Activated T-cell treated with anti-CD3 and anti-CD28 coated beads, Interleukin-2, amount 50 U/mL, for 72 hours (primary cell): Measurements from ENCODE around the gene IL16. TPM values are rescaled to one million over a fixed set of nuclear protein-coding genes. Genes with fewer than 3 reads are reported as not detected.

Source experiments
- ATAC-seq, 2 donors: fragments of 150-1000 bp; cut with Tn5 transposase; replicated peaks in 1 of 2; 2 replicates each; pipeline ENCODE4 v1.10.0; 2021; ENCODE audit warnings: moderate library complexity in 2 of 2, mild to moderate bottlenecking in 1 of 2
- DNase-seq, 2 donors: peaks; one replicate each; pipeline ENCODE4 v3.0.0; 2021 to 2022; ENCODE audit warnings: mixed read lengths in 1 of 2
- H3K27ac Mint-ChIP-seq: one replicate; pipeline ENCODE4 v1.8.0; 2022; ENCODE audit warnings: mild to moderate bottlenecking, moderate library complexity, mixed read lengths
- H3K27me3 Mint-ChIP-seq: one replicate; pipeline ENCODE4 v1.8.0; 2022; ENCODE audit warnings: low read depth, mixed read lengths
- H3K36me3 Mint-ChIP-seq, 2 donors: one replicate each; pipeline ENCODE4 v1.8.0; 2022; ENCODE audit warnings: mixed read lengths in 2 of 2, mild to moderate bottlenecking in 1 of 2; ENCODE audit not compliant: insufficient read depth in 2 of 2
- H3K4me1 Mint-ChIP-seq: one replicate; pipeline ENCODE4 v1.8.0; 2022; ENCODE audit warnings: low read depth, mixed read lengths
- H3K4me3 Mint-ChIP-seq, 2 donors: one replicate each; pipeline ENCODE4 v1.8.0; 2022; ENCODE audit warnings: mild to moderate bottlenecking in 2 of 2, mixed read lengths in 2 of 2, moderate library complexity in 2 of 2
- H3K9me3 Mint-ChIP-seq, 2 donors: one replicate each; pipeline ENCODE4 v1.8.0; 2022; ENCODE audit warnings: mixed read lengths in 2 of 2
- total RNA-seq, 2 donors: library from RNA; stranded (reverse); gene quantifications; one replicate each; pipeline ENCODE4 v1.2.3, GENCODE V29; 2022

The IL16 gene
- total RNA-seq, 2 donors from 2014 or later, result 50.9 to 63.2 TPM

DNA sequence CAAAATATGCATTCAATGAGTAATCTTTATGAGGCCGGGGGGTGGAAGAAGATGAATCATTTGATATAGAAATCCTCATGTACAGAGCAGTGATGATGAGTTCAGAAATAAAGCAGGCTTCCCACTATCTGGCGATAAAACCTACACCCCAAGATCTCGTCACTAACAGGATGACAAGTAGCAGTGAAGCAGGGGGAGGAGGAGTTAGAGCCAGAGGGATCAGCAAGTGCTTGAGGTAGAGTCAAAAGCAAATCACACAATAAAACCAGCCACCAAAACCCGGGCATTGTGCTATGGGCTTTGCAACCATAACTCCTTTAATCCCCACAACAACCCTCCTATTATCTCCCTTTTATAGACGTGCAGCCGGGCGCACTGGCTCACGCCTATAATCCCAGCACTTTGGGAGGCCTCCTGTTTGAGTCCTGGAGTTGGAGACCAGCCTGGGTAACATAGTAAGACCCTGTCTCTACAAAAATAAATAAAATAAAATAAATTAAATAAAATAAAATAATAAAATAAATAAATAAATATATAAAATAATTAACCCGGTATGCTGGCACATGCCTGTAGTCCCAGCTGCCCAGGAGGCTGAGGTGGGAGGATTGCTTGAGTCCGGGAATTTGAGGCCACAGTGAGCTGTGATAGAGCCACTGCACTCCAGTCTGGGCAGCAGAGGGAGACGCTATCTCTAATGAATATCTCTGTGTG lies 74.3 kb downstream of the IL16 start:
- no peak for DNase-seq

DNA sequence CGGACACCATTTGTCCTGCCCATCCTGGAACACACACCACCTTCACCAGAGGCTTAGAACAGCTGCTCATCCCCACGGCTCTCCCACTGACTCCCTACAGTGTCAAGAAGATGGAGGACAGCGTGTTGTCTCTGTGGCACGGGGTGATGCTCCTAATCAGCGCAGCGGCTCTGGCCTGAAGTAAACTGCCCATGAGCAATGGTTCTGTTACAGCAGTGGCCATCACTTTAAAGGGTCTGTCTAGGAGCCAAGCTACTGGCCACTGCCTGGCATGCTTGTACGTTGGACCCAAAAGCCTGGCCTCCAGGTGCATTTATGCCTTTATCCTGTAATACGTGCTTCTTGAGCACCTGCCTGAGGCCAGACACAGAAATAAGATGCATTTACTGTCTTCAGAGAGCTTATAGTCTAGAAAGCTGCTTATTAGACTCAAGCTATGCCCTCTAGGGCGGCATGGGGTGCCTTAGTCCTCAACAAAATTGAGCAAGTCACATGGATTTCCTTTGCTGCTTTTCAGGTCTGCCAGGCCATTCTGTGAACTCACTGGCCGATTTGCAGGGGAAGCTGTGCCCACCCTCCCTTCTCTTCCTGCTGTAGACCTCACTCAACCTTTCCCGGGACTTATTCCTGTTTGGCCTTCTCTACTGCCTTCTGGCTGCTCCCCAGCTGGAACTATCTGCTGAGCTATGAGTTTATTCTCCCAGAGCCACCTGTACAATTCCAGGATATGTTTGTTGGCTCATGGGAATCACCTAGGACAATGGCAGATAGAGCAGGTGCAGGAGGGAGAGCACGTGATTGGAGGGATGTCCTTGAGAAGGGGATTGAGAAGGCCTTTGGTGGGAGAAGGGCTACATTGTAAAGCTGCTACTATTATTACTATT lies 75.3 kb downstream of the IL16 start:
- Mint-ChIP-seq H3K4me1 (peaks cover 48% of the 10 kb centered on the region), H3K36me3 (peaks cover 6 to 7% of the 10 kb centered on the region in 2 donors), H3K27ac (no peak overlapping the region), H3K27me3 (no peaks in the 10 kb centered on the region), H3K4me3 (no peak overlapping the region), H3K9me3 (peaks cover 1 to 3% of the 10 kb centered on the region in 2 donors)
- ATAC-seq (no peak), DNase-seq (no peak)

More for the DNA sequence above, 74.3 kb downstream of the IL16 start:
- Mint-ChIP-seq H3K27me3 (no peaks in the 10 kb centered on the region), H3K36me3 (peaks cover 0 to 2% of the 10 kb centered on the region in 2 donors), H3K4me1 (peaks cover 53% of the 10 kb centered on the region), H3K27ac (no peak overlapping the region), H3K4me3 (no peak overlapping the region), H3K9me3 (no peaks in the 10 kb centered on the region)
- peak in 1 of 2 donors; percentile 10 for ATAC-seq

DNA sequence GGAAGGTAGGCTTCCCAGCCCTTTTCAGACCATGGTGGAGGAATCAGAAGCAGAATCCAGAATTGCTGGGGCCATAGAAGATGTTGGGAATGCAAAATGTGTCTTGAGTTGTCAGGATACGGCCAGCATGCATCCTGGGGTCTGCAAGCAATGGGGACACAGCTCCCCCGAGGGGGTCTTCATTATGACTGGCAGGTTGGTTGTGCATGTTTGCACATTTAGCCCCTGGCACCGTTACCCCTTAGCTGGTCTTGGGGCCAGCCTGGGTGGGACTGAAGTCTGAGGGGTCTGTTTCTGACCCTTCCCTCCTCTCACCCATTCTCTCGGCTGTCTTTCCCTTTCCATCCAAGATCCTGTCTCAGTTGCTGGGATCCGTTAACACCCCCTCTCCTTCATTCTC lies 76.5 kb downstream of the IL16 start:
- H3K4me3 Mint-ChIP-seq, result no peak overlapping the region
- peaks cover 46% of the 10 kb centered on the region for H3K4me1 Mint-ChIP-seq
- DNase-seq, result no peak
- H3K27me3 Mint-ChIP-seq, result no peaks in the 10 kb centered on the region
- peaks cover 13 to 14% of the 10 kb centered on the region in 2 donors for H3K36me3 Mint-ChIP-seq
- no peak overlapping the region for H3K27ac Mint-ChIP-seq
- no peak for ATAC-seq
- peaks cover 4 to 6% of the 10 kb centered on the region in 2 donors for H3K9me3 Mint-ChIP-seq

DNA sequence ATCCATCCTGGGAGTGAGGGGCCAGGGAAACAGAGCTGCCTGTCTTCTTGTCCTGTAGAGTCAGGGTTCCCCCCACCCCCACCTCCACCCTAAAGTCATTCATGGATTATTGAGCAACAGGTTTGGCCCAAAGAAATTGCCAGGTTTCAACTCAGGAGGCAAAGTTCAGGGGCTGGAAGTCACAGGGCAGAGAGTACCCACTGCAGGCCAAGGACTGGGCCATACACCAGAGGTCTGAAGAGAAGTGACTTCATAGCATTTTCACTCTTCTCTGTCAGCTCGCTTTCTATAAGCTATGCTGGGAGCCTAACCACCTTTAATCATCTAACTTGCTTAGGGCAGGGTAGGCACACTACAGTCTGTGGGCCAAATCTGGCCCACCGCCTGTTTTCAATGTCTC lies 77.2 kb downstream of the IL16 start:
- Mint-ChIP-seq H3K4me1 (peaks cover 42% of the 10 kb centered on the region), H3K4me3 (no peak overlapping the region), H3K27ac (no peak overlapping the region), H3K36me3 (peaks cover 13 to 18% of the 10 kb centered on the region in 2 donors), H3K27me3 (no peaks in the 10 kb centered on the region), H3K9me3 (peaks cover 5 to 6% of the 10 kb centered on the region in 2 donors)
- ATAC-seq, result no peak
- no peak for DNase-seq

DNA sequence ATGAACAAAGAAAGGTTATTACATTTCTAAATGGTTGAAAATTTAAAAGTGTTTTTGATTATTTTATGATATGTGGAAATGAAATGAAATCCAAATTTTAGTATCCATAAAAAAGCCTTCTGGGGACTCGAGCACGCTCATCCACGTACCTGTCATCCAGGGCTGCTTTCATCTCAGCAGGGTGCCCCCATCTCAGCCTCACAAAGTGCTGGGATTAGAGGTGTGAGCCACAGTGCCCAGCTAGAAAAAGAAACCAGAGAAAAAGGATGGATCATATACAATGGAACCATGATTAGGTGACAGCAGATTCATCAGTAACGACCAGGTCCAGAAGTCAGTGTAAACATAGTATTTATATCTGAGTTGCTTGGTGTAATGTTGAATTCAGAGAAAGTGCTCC lies 77.6 kb downstream of the IL16 start:
- H3K27ac Mint-ChIP-seq, result no peak overlapping the region
- peaks cover 6 to 7% of the 10 kb centered on the region in 2 donors for H3K9me3 Mint-ChIP-seq
- H3K4me3 Mint-ChIP-seq, result no peak overlapping the region
- no peak for ATAC-seq
- H3K4me1 Mint-ChIP-seq, result peaks cover 38% of the 10 kb centered on the region
- H3K27me3 Mint-ChIP-seq, result no peaks in the 10 kb centered on the region
- peaks cover 13 to 18% of the 10 kb centered on the region in 2 donors for H3K36me3 Mint-ChIP-seq
- no peak for DNase-seq

DNA sequence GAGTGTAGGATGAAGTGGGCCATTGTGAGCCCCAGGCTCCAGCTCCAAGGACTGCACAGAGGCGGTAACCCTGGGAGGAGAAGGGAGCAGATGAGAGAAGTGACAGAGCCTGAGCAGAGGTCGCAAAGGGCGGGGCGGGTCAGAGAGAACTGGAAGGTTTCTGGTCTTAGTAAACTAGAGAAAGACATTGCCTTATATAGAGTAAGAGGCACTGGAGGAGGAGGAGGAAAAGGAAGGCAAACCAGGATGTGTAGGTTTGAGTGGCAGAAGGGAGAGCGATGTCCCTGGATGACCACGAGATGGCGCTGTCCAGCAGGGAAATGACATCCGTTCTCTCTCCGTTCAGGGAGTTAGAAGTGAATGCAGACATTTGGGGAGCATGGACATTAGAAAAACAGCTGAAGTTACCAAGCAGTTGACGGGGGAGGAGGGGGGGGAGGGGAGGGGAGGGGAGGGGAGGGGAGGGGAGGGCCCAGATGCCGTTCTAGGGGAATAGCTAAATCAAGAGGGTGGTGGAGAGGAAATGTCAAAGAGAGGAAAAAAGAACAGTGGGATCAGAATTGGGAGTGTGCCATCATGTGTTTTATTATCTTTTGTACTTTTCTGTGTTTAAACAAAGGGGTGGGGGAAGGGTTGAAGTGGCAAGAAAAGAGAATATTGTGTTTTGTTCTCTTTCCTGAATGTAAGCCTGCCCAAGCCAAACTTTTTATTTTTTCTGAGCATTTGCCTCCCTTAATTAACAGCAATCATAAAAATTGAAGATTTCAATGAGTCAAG lies 78.4 kb downstream of the IL16 start:
- H3K4me1 Mint-ChIP-seq, result peaks cover 40% of the 10 kb centered on the region
- ATAC-seq (peak; percentile 81 to 92), DNase-seq (peak; percentile 81 to 82)
- peaks cover 6 to 7% of the 10 kb centered on the region in 2 donors for H3K9me3 Mint-ChIP-seq
- peak overlapping the region; percentile 31 to 41 for H3K4me3 Mint-ChIP-seq
- peak overlapping the region; percentile 15 for H3K27ac Mint-ChIP-seq
- H3K27me3 Mint-ChIP-seq, result no peaks in the 10 kb centered on the region
- H3K36me3 Mint-ChIP-seq, result peaks cover 13 to 18% of the 10 kb centered on the region in 2 donors

DNA sequence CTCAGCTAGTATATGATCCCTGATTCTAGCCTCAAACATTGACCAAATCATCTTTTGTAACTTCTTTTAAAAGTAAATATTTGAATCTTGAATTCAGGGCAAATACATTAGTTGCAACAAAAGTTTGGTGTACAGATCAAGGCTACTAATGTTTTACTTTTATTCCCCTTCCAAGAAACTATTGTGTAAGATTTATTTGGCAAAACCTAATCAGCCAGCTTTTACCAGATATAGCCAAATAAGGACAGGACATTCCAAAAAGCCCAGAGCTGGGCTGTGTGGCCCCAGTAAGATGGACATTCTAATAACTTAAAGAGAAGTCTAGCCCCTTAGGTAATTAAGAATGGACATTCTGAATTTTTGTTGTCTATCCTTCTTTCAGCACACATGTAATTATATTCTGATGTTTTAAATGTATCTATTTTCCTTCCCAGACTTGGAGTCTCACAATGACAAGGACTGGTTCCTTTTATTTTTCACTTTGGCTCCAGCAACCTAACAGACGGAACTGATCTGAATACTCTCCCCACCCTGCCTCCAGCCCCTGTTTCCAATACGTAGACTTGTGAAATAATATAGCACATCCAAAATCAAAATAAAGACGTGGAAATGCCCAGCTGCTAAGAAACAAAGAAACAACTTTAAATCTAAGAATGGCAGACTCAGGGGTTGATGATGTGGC lies 79.2 kb downstream of the IL16 start:
- no peak for DNase-seq
- Mint-ChIP-seq H3K4me1 (peaks cover 40% of the 10 kb centered on the region), H3K4me3 (peak overlapping the region in 1 of 2 donors; percentile 41), H3K27me3 (no peaks in the 10 kb centered on the region), H3K36me3 (peaks cover 13 to 18% of the 10 kb centered on the region in 2 donors), H3K27ac (no peak overlapping the region), H3K9me3 (peaks cover 6 to 7% of the 10 kb centered on the region in 2 donors)
- no peak for ATAC-seq

DNA sequence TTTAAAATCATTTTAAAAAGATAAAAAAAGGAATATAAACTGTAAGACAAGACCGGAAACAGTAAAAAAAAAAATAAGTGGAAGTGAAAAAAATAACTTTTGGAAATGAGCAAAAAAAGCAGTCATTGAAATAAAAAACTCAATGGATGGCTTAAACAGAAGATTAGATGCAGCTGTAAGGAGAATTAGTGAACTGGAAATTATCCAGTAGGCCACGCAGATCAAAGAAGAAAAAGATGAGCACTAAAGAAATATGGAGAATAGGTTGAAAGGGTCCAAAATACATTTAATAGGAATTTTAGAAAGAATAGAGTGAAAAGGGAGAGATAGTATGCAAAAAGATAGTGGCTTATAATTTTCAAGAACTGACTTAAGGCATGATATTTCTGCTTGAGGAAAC lies 80.3 kb downstream of the IL16 start:
- no peak for ATAC-seq
- Mint-ChIP-seq H3K9me3 (peaks cover 6 to 7% of the 10 kb centered on the region in 2 donors), H3K27ac (peak overlapping the region; percentile 48), H3K27me3 (no peaks in the 10 kb centered on the region), H3K4me3 (no peak overlapping the region), H3K4me1 (peaks cover 50% of the 10 kb centered on the region), H3K36me3 (peaks cover 13 to 18% of the 10 kb centered on the region in 2 donors)
- DNase-seq, result no peak

DNA sequence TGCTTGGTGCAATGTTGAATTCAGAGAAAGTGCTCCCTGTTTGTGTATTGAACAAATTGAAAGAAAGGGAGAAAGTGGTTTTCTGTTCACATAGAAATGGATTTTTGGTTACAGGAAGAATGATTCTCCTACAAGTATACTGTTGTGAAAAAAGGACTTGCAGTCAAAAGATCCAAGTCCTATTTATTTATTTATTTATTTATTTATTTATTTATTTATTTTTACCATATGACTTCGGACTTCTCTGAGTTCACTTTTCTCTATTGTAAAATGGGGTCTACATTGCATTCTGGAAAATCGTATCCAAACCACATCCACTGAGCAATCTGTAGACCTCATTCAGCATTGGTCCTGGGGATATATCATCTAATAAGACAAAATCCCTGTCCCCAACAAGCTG lies 81.2 kb downstream of the IL16 start:
- no peak overlapping the region for H3K4me3 Mint-ChIP-seq
- peaks cover 13 to 18% of the 10 kb centered on the region in 2 donors for H3K36me3 Mint-ChIP-seq
- H3K27ac Mint-ChIP-seq, result no peak overlapping the region

DNA sequence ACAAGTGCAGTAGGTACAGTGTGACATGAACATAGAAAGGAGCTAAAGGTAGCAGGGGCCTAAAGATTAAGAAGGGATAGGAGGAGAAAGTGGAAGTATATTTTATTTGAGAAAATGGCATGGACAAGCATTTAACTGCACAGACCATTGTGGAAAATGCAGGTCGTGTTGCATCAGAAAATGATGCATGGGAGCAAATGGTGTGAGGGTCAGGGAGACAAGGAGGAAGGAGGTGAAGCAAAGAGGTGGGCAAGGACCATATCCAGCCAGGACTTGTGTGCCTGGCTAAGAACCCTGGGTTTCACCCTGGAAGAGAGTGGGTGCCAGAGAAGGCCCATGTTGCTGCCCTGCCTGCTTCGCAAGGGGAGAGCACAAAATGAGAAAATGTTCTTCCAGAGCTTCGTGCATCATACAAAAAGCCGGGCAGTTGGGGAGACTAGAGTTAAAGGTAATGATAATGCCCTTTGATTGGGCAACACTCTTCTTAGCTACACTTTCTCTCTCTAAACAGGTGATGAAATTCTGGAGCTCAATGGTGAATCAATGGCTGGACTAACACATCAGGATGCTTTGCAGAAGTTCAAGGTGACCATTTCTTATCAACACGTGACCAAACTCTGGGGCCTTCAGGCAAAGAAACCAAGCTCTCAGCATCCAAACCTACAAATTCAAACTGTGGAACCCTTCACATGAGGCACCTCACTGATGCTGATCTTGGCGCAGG lies 81.8 kb downstream of the IL16 start:
- DNase-seq (no peak), ATAC-seq (no peak)
- Mint-ChIP-seq H3K4me3 (no peak overlapping the region), H3K36me3 (peaks cover 13 to 18% of the 10 kb centered on the region in 2 donors), H3K27ac (no peak overlapping the region), H3K4me1 (peaks cover 52% of the 10 kb centered on the region), H3K9me3 (peaks cover 6 to 7% of the 10 kb centered on the region in 2 donors), H3K27me3 (no peaks in the 10 kb centered on the region)

More for the DNA sequence above, 81.2 kb downstream of the IL16 start:
- ATAC-seq, result no peak
- Mint-ChIP-seq H3K4me1 (peaks cover 52% of the 10 kb centered on the region), H3K9me3 (peaks cover 6 to 7% of the 10 kb centered on the region in 2 donors), H3K27me3 (no peaks in the 10 kb centered on the region)
- DNase-seq, result no peak

DNA sequence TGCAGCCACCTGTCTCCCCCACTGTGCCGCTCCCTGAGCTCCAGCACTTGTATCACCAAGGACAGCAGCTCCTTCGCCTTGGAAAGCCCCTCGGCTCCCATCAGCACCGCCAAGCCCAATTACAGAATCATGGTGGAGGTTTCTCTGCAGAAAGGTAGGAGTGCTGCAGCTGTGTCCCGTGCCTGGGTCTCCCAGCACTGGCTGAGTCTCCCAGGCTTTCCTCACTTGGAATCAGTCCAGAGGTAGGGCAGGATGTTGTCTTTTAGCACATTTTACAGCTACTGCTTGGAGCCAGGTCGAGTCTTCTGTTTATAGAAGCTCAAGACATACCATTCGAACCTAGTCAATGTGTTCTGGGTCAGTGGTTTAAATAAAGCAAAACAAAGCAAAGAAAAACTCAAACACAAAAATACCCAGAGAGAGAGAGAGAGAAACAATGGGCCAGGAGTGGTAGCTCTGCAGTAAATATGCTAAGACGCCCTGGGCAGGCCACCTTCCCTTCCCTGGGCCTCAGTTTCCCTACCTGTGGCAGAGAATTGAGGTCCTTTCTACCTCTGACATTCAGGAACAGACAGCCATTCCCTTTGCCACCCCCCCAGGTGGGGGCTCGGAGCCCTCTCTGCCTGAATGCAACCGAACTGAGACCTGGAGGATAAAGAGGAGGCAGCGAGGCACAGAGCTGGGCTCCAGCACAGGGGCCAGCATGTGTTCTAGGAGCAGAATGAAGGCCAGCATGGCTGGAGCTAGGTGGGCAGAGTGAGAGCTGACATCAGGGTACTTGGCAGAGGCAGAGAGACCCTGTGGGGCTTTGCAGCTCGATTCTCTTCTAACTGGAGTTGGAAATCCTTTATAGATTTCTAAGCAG lies 83.2 kb downstream of the IL16 start:
- Mint-ChIP-seq H3K9me3 (peaks cover 6 to 7% of the 10 kb centered on the region in 2 donors), H3K4me3 (no peak overlapping the region), H3K4me1 (peaks cover 48% of the 10 kb centered on the region), H3K27me3 (no peaks in the 10 kb centered on the region), H3K36me3 (peaks cover 13 to 18% of the 10 kb centered on the region in 2 donors), H3K27ac (no peak overlapping the region)
- DNase-seq, result no peak
- no peak for ATAC-seq
